Measurements from ENCODE around the gene SPI1.

Gene SPI1

DNA sequence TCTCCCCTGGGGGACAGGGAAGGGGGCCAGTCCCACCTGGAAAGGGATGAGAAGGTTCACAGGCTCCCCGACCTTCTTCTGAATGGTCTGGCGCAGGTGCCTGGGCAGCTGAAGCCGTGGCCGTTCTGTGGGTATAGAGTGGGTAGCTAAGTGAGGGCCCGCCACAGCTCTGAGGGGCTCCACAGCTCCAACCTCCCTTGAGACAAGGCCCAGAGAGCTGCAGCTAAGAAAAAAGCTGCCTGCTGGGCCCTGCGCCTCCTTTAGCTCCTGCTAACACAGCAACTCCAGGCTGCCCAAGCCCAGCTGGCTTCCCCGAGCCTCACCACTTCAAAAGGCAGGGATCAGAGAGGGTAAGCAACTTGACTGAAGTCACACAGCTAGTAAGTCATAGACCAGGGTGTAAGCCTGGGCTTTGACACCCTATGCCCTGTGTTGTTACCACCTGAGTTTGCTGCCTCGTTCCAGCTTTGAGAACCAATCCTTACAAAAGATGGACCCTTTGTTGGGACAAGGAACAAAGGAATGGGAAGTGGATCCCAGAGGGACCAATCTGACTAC is 44.4 kb downstream of the SPI1 start:
- no peak overlapping the region for H3K27ac ChIP-seq (ENCODE audit: low read depth, low read length)
- H4K20me1 ChIP-seq (ENCODE audit: control insufficient read depth, insufficient read depth, low read depth, low read length): no peaks in the 10 kb centered on the region
- no peaks in the 10 kb centered on the region for H3K9me3 ChIP-seq (ENCODE audit: control insufficient read depth, insufficient read depth, low read length)
- no peaks in the 10 kb centered on the region for H3F3A ChIP-seq (ENCODE audit: control insufficient read depth, insufficient read depth)
- no peak overlapping the region for H3K4me3 ChIP-seq (ENCODE audit: low read length)
- H3K4me2 ChIP-seq (ENCODE audit: low read length): no peak overlapping the region
- H3K27me3 ChIP-seq (ENCODE audit: control insufficient read depth, low read length): no peaks in the 10 kb centered on the region
- H3K36me3 ChIP-seq (ENCODE audit: control insufficient read depth, low read length): peaks cover 4% of the 10 kb centered on the region
- H3K9me2 ChIP-seq (replicated peaks; ENCODE audit: control insufficient read depth, low read length): no peaks in the 10 kb centered on the region
- no peaks in the 10 kb centered on the region for H3K79me2 ChIP-seq (ENCODE audit: control insufficient read depth, low read length)
- H3K4me1 ChIP-seq (ENCODE audit: control insufficient read depth, low read length): no peaks in the 10 kb centered on the region
- TF ChIP-seq CTCF (IDR thresholded peaks at IDR 0.05; ENCODE audit: low read depth, low read length, poor library complexity, severe bottlenecking) (no peak), EZH2phosphoT487 (IDR thresholded peaks at IDR 0.05; ENCODE audit: borderline replicate concordance, low read length) (no peak)

DNA sequence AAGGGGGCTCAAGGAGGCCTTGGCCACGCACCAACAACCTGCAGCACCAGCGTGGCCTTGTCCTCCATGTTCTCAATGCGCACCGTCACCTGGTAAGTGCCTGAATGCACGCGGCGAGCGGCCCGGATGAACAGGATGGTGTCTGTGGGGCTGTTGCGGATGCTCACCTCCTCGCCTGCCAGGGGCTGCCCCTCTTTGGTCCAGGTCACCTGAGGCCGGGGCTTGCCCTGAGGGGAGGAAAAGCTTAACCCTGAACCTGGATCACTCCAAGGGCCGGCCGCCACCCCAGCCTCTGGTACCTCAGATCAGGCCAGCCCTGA is 44.9 kb downstream of the SPI1 start:
- Histone ChIP-seq H4K20me1 (ENCODE audit: control insufficient read depth, insufficient read depth, low read depth, low read length) (no peaks in the 10 kb centered on the region), H3F3A (ENCODE audit: control insufficient read depth, insufficient read depth) (no peaks in the 10 kb centered on the region), H3K9me2 (replicated peaks; ENCODE audit: control insufficient read depth, low read length) (no peaks in the 10 kb centered on the region), H3K4me2 (ENCODE audit: low read length) (no peak overlapping the region), H3K9me3 (ENCODE audit: control insufficient read depth, insufficient read depth, low read length) (no peaks in the 10 kb centered on the region), H3K79me2 (ENCODE audit: control insufficient read depth, low read length) (no peaks in the 10 kb centered on the region), H3K27ac (ENCODE audit: low read depth, low read length) (no peak overlapping the region), H3K36me3 (ENCODE audit: control insufficient read depth, low read length) (peaks cover 9% of the 10 kb centered on the region), H3K27me3 (ENCODE audit: control insufficient read depth, low read length) (no peaks in the 10 kb centered on the region), H3K4me1 (ENCODE audit: control insufficient read depth, low read length) (no peaks in the 10 kb centered on the region), H3K4me3 (ENCODE audit: low read length) (no peak overlapping the region)
- TF ChIP-seq EZH2phosphoT487 (IDR thresholded peaks at IDR 0.05; ENCODE audit: borderline replicate concordance, low read length) (no peak), CTCF (IDR thresholded peaks at IDR 0.05; ENCODE audit: low read depth, low read length, poor library complexity, severe bottlenecking) (no peak)

GRCh38 chr11:47332791-47333525 is 45.4 kb downstream of the SPI1 start:
- Histone ChIP-seq H3K36me3 (ENCODE audit: control insufficient read depth, low read length) (peaks cover 15% of the 10 kb centered on the region), H3K27me3 (ENCODE audit: control insufficient read depth, low read length) (no peaks in the 10 kb centered on the region)
- TF ChIP-seq CTCF (IDR thresholded peaks at IDR 0.05; ENCODE audit: low read depth, low read length, poor library complexity, severe bottlenecking) (no peak), EZH2phosphoT487 (IDR thresholded peaks at IDR 0.05; ENCODE audit: borderline replicate concordance, low read length) (no peak)

More at GRCh38 chr11:47332791-47333525, 45.4 kb downstream of the SPI1 start:
- Histone ChIP-seq H3K79me2 (ENCODE audit: control insufficient read depth, low read length) (no peaks in the 10 kb centered on the region), H3K9me2 (replicated peaks; ENCODE audit: control insufficient read depth, low read length) (no peaks in the 10 kb centered on the region), H4K20me1 (ENCODE audit: control insufficient read depth, insufficient read depth, low read depth, low read length) (no peaks in the 10 kb centered on the region), H3K9me3 (ENCODE audit: control insufficient read depth, insufficient read depth, low read length) (no peaks in the 10 kb centered on the region), H3K4me1 (ENCODE audit: control insufficient read depth, low read length) (no peaks in the 10 kb centered on the region), H3F3A (ENCODE audit: control insufficient read depth, insufficient read depth) (no peaks in the 10 kb centered on the region), H3K4me3 (ENCODE audit: low read length) (no peak overlapping the region), H3K4me2 (ENCODE audit: low read length) (no peak overlapping the region), H3K27ac (ENCODE audit: low read depth, low read length) (no peak overlapping the region)

All from DOHH2 (cell line).